HepG2 (cell line): ENCODE data around the gene TFF1.

ENCODE experiments used
- CHD4 ChIP-seq: fragments of 200-600 bp; sonication (generic); IDR thresholded peaks from 2 replicates; pipeline ENCODE4 v1.7.0; 2017; ENCODE audit warnings: mild to moderate bottlenecking, low read length, borderline replicate concordance
- CREB1 ChIP-seq, 2 experiments: fragments of 450-650 bp in 1 of 2; IDR thresholded peaks; 2 replicates each; pipeline ENCODE4 v1.6.1; 2016 to 2017; ENCODE audit warnings: control low read depth in 1 of 2, mild to moderate bottlenecking in 1 of 2, missing compliant biosample characterization in 1 of 2, missing genetic modification characterization in 1 of 2
- EHMT2 ChIP-seq: fragments of 200-600 bp; sonication (generic); IDR thresholded peaks from 2 replicates; pipeline ENCODE4 v1.7.0; 2017; ENCODE audit warnings: antibody characterized with exemption, low read depth, low read length, borderline replicate concordance
- FOXJ3 ChIP-seq: sonication (generic); formaldehyde crosslinking; IDR thresholded peaks from 2 replicates; pipeline ENCODE4 v1.4.0; 2020; ENCODE audit warnings: missing genetic modification reagents, mild to moderate bottlenecking, borderline replicate concordance
- HDAC2 ChIP-seq: sonication (generic); formaldehyde crosslinking; IDR thresholded peaks from 2 replicates; pipeline ENCODE4 v1.4.0; 2020; ENCODE audit warnings: missing genetic modification reagents
- HNRNPK ChIP-seq: fragments of 200-400 bp; formaldehyde crosslinking; IDR thresholded peaks from 2 replicates; pipeline ENCODE4 v1.6.1; 2018; ENCODE audit warnings: low read length, low read depth, moderate library complexity, mild to moderate bottlenecking; ENCODE audit not compliant: poor library complexity, severe bottlenecking
- MXI1 ChIP-seq: IDR thresholded peaks from 3 replicates; pipeline ENCODE4 v1.6.1; 2012; ENCODE audit warnings: low read depth, low read length, inconsistent platforms, borderline replicate concordance
- SP2 ChIP-seq: sonication (generic); formaldehyde crosslinking; IDR thresholded peaks from 2 replicates; pipeline ENCODE4 v1.5.1; 2020; ENCODE audit warnings: mild to moderate bottlenecking, missing genetic modification reagents
- ZFX ChIP-seq: sonication (generic); formaldehyde crosslinking; IDR thresholded peaks from 2 replicates; pipeline ENCODE4 v1.4.0; 2020; ENCODE audit warnings: mild to moderate bottlenecking, low read depth, missing genetic modification reagents, moderate library complexity
- ZNF296 ChIP-seq: sonication (generic); formaldehyde crosslinking; conservative IDR thresholded peaks from 2 replicates; pipeline ENCODE4 v1.5.0; 2020; ENCODE audit warnings: mild to moderate bottlenecking, missing genetic modification reagents
- ZNF878 ChIP-seq: sonication (generic); formaldehyde crosslinking; IDR thresholded peaks from 2 replicates; pipeline ENCODE4 v1.8.1; 2023; ENCODE audit warnings: mild to moderate bottlenecking, missing genetic modification reagents, moderate library complexity
- TF ChIP-seq, protein P1 (sequence below): sonication (generic); formaldehyde crosslinking; IDR thresholded peaks from 2 replicates; pipeline ENCODE4 v1.5.0; 2020; ENCODE audit warnings: mild to moderate bottlenecking, missing genetic modification reagents, moderate library complexity
- TF ChIP-seq, protein P2 (sequence below): sonication (generic); formaldehyde crosslinking; IDR thresholded peaks from 2 replicates; pipeline ENCODE4 v1.4.0; 2020; ENCODE audit warnings: missing genetic modification reagents

DNA sequence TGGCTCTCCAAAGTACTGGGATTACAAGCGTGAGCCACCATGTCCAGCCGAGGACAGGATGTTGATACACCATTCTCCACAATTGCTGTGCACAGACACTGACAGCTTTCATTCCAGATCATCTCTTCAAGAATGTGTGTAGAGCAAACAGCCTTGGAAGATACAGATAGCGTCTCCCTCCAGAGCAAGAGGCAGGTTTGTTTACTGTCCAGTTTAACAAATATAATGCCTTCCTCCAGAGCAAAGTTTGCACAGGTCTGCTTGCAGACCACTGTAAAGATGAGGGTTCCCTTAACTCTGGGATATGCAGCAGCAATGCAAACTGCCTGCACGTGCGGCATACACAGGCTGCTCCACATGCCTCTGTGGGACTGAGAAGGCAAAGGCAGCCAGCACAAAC is 25.0 kb upstream of the TFF1 start:
- no peak for TF ChIP-seq FOXJ3 (CRISPR knock-in tag)
- TF ChIP-seq HDAC2 (CRISPR knock-in tag) = no peak
- TF ChIP-seq, protein P1, sequence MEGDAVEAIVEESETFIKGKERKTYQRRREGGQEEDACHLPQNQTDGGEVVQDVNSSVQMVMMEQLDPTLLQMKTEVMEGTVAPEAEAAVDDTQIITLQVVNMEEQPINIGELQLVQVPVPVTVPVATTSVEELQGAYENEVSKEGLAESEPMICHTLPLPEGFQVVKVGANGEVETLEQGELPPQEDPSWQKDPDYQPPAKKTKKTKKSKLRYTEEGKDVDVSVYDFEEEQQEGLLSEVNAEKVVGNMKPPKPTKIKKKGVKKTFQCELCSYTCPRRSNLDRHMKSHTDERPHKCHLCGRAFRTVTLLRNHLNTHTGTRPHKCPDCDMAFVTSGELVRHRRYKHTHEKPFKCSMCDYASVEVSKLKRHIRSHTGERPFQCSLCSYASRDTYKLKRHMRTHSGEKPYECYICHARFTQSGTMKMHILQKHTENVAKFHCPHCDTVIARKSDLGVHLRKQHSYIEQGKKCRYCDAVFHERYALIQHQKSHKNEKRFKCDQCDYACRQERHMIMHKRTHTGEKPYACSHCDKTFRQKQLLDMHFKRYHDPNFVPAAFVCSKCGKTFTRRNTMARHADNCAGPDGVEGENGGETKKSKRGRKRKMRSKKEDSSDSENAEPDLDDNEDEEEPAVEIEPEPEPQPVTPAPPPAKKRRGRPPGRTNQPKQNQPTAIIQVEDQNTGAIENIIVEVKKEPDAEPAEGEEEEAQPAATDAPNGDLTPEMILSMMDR = no peak
- no peak for TF ChIP-seq HNRNPK
- no peak for TF ChIP-seq CHD4
- TF ChIP-seq MXI1 = no peak
- TF ChIP-seq EHMT2 = no peak
- no peak for TF ChIP-seq ZFX (CRISPR knock-in tag)
- TF ChIP-seq ZNF878 = no peak
- TF ChIP-seq, protein P2, sequence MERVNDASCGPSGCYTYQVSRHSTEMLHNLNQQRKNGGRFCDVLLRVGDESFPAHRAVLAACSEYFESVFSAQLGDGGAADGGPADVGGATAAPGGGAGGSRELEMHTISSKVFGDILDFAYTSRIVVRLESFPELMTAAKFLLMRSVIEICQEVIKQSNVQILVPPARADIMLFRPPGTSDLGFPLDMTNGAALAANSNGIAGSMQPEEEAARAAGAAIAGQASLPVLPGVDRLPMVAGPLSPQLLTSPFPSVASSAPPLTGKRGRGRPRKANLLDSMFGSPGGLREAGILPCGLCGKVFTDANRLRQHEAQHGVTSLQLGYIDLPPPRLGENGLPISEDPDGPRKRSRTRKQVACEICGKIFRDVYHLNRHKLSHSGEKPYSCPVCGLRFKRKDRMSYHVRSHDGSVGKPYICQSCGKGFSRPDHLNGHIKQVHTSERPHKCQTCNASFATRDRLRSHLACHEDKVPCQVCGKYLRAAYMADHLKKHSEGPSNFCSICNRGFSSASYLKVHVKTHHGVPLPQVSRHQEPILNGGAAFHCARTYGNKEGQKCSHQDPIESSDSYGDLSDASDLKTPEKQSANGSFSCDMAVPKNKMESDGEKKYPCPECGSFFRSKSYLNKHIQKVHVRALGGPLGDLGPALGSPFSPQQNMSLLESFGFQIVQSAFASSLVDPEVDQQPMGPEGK (CRISPR knock-in tag) = no peak
- no peak for TF ChIP-seq CREB1 (IDR thresholded peaks at IDR 0.05)
- no peak for TF ChIP-seq CREB1 (CRISPR knock-in tag; IDR thresholded peaks at IDR 0.05)
- TF ChIP-seq SP2 (CRISPR knock-in tag) = no peak
- TF ChIP-seq ZNF296 (CRISPR knock-in tag) = no peak
